ENCODE results near the gene UQCRHL. TPM values are rescaled to one million over a fixed set of nuclear protein-coding genes. Genes with fewer than 3 reads are reported as not detected.

Gene UQCRHL
- total and polyA plus RNA-seq, 12 donors: 2.1 to 8.6 (median 3.9) TPM

DNA sequence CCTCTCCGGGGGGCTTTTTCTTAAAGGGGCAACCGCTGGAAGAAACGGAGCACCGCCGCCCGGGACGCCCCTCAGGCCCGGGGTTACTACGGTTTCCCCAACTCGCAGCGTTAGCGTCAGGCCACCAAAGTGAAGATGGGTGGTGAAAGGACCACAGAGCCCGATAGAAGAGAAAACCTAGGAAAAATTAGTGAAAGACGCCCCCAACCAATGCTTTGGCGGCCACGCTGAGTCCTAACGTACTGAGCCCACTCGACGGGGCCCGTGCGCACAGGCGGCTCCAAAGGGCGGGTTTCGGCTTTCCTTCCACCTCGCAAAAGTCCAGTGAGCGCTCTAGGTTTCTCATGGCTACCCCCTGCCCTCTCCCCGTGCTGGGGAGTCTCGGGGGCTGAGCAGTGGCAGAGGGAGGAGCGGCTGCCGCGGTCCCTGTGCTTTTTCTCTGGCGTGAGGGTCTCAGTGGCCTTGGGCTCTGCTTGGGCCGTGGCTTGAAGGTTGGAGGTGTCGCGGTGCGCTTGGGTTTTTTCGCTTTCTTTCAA is 27.8 kb upstream of the UQCRHL start:
- intact Hi-C loops (cut with DNase I): loop anchor here in 6 of 10 donors (1.0 to 10.0 kb wide), 3 partner anchors 12 to 50 kb away; partner anchors contain the start of gene SPEN (in 1 of the 6)
- peaks cover 0 to 5% (median 0%) of the 10 kb centered on the region in 9 donors for H3K36me3 ChIP-seq
- no peak for DNase-seq
- peak overlapping the region; percentile 67 to 91 (median 87) for H3K4me3 ChIP-seq
- peaks cover 3 to 52% (median 26%) of the 10 kb centered on the region in 9 donors for H3K4me1 ChIP-seq
- H3K9me3 ChIP-seq: no peaks in the 10 kb centered on the region
- no peak for TF ChIP-seq CTCF (IDR thresholded peaks at IDR 0.05)
- peak overlapping the region; percentile 97 to 100 (median 100) for H3K27ac ChIP-seq
- H3K27me3 ChIP-seq: no peaks in the 10 kb centered on the region
- whole genome bisulfite sequencing, 2 donors: 0 to 1% methylated on average over 37 of the region's 37 CpGs
- ATAC-seq: peak; percentile 6 to 54 (median 24)

- Histone ChIP-seq H3K27ac (peak overlapping the region; percentile 97 to 100 (median 100)), H3K9me3 (no peaks in the 10 kb centered on the region), H3K27me3 (no peaks in the 10 kb centered on the region), H3K36me3 (peaks cover 0 to 5% (median 0%) of the 10 kb centered on the region in 9 donors), H3K4me1 (peaks cover 3 to 59% (median 26%) of the 10 kb centered on the region in 9 donors), H3K4me3 (peak overlapping the region; percentile 67 to 91 (median 87))
- WGBS, 2 donors: 0% methylated on average over 68 to 77 of the region's 77 CpGs
- DNase-seq: peak; percentile 89 to 90
- intact Hi-C loops (cut with DNase I): loop anchor here in 8 of 10 donors (1.0 to 10.0 kb wide), 5 partner anchors 13 to 53 kb away; partner anchors contain the start of gene SPEN (in 1 of the 8)
- no peak for TF ChIP-seq CTCF (IDR thresholded peaks at IDR 0.05)
- peak; percentile 76 to 88 (median 80) for ATAC-seq
Measured at GRCh38 chr1:15834406-15835204, 27.2 kb upstream of the UQCRHL start.

DNA sequence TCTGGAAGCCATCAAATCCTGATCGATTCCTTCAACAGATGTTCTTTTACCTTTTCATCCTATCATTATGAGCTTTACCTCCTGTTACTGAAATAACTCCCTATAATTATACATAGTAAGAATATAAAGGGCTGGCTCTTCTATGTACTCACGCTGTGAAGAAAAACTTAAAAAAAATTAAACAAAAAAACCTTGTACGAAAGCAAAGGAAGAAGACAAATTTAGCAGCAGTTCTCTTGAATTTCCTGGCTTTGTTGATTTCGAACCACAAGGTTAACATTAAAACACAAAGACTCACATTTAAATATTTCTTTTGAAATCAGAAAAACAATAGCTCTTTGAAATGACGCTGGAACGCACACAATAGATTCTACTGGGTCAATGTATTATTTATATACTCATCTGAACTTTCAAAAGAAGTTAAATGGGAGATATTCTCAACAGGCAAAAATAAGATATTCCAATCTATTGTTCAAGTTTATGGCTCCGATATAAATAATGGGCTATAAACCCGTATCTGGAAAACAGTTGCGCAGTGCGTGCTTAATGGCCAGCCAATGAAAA is 26.5 kb upstream of the UQCRHL start:
- ATAC-seq (no peak), DNase-seq (no peak)
- TF ChIP-seq CTCF (IDR thresholded peaks at IDR 0.05): no peak
- Histone ChIP-seq H3K27ac (peak overlapping the region; percentile 97 to 100 (median 100)), H3K4me1 (peaks cover 3 to 65% (median 26%) of the 10 kb centered on the region in 9 donors), H3K4me3 (peak overlapping the region; percentile 67 to 91 (median 87)), H3K36me3 (peaks cover 0 to 5% (median 0%) of the 10 kb centered on the region in 9 donors), H3K9me3 (no peaks in the 10 kb centered on the region), H3K27me3 (no peaks in the 10 kb centered on the region)
- intact Hi-C loops (cut with DNase I): loop anchor here in 8 of 10 donors (1.0 to 10.0 kb wide), 4 partner anchors 14 to 53 kb away; no protein-coding TSS in a partner anchor
- 1% methylated on average over 10 of the region's 10 CpGs for WGBS, 2 donors

GRCh38 chr1:15833069-15833679 is 25.7 kb upstream of the UQCRHL start:
- peak; percentile 53 to 59 for DNase-seq
- peak overlapping the region in 9 of 10 donors; percentile 67 to 91 (median 87) for H3K4me3 ChIP-seq
- H3K9me3 ChIP-seq: no peaks in the 10 kb centered on the region
- peaks cover 0 to 5% (median 0%) of the 10 kb centered on the region in 9 donors for H3K36me3 ChIP-seq
- 53 to 62% methylated on average over 24 of the region's 24 CpGs for WGBS, 2 donors
- no peak for TF ChIP-seq CTCF (IDR thresholded peaks at IDR 0.05)
- peaks cover 3 to 66% (median 26%) of the 10 kb centered on the region in 9 donors for H3K4me1 ChIP-seq
- ATAC-seq: no peak
- intact Hi-C loops (cut with DNase I): loop anchor here in 4 of 10 donors (5.0 to 10.0 kb wide), 2 partner anchors 52 to 54 kb away; no protein-coding TSS in a partner anchor
- peak overlapping the region; percentile 97 to 100 (median 100) for H3K27ac ChIP-seq
- no peaks in the 10 kb centered on the region for H3K27me3 ChIP-seq
